IMR-90 (cell line): ENCODE results near the gene ETFB. TPM values are rescaled to one million over a fixed set of nuclear protein-coding genes. Genes with fewer than 3 reads are reported as not detected.

Experiments
- ATAC-seq: fragments of 200-7000 bp; cut with Tn5 transposase; 2 replicates; pipeline ENCODE4 v1.9.1; 2020; ENCODE audit warnings: low read depth, mild to moderate bottlenecking, moderate library complexity
- BruUV-seq: library from RNA; stranded (reverse); fragments of 400-500 nt; replicated peaks from 2 replicates; lab custom pipeline; 2021; lab: Mats Ljungman, UMichigan
- CTCF ChIA-PET: fragments of 300-600 bp; formaldehyde crosslinking; extraction: SDS; loops from one replicate; lab custom pipeline; 2021; ENCODE audit warnings: antibody characterized with exemption; lab: Yijun Ruan, JAX
- POLR2A ChIA-PET: fragments of 300-600 bp; sonication (Branson Sonifier 250); formaldehyde crosslinking; loops from one replicate; lab custom pipeline; 2022; ENCODE audit warnings: antibody characterized with exemption; ENCODE audit not compliant: unreplicated experiment; lab: Charles Lee
- DNase-seq: peaks from one replicate; pipeline ENCODE4 v3.0.0; 2013
- H2AFZ ChIP-seq: replicated peaks from 2 replicates; pipeline ENCODE3; 2013; ENCODE audit warnings: low read length, mild to moderate bottlenecking; ENCODE audit not compliant: poor library complexity
- H2AK5ac ChIP-seq: 2 replicates; pipeline ENCODE4 v1.6.1; 2013; ENCODE audit warnings: low read depth, low read length, inconsistent platforms
- H2AK9ac ChIP-seq: replicated peaks from 2 replicates; pipeline ENCODE3; 2013; ENCODE audit warnings: mild to moderate bottlenecking, low read depth, low read length, moderate library complexity; ENCODE audit not compliant: poor library complexity
- H2BK120ac ChIP-seq: 2 replicates; pipeline ENCODE4 v1.6.1; 2013; ENCODE audit warnings: low read depth, low read length, inconsistent platforms
- H2BK15ac ChIP-seq: 3 replicates; pipeline ENCODE4 v1.6.1; 2013; ENCODE audit warnings: low read depth, low read length, inconsistent platforms
- H2BK20ac ChIP-seq: 2 replicates; pipeline ENCODE4 v1.6.1; 2013; ENCODE audit warnings: low read depth, mild to moderate bottlenecking, inconsistent platforms, low read length, moderate library complexity
- H2BK5ac ChIP-seq: 2 replicates; pipeline ENCODE4 v1.6.1; 2013; ENCODE audit warnings: mild to moderate bottlenecking, low read depth, low read length, inconsistent platforms; ENCODE audit not compliant: poor library complexity, severe bottlenecking
- H3K14ac ChIP-seq: replicated peaks from 2 replicates; pipeline ENCODE4 v1.6.1; 2013; ENCODE audit warnings: low read depth, low read length, inconsistent platforms
- H3K18ac ChIP-seq: 2 replicates; pipeline ENCODE4 v1.6.1; 2013; ENCODE audit warnings: low read depth, low read length, control low read depth
- H3K23ac ChIP-seq: 2 replicates; pipeline ENCODE4 v1.6.1; 2013; ENCODE audit warnings: low read depth, low read length, inconsistent platforms
- H3K27ac ChIP-seq: 2 replicates; pipeline ENCODE4 v1.5.1; 2013; ENCODE audit warnings: mild to moderate bottlenecking, control low read depth, low read length; ENCODE audit not compliant: insufficient read depth
- H3K27me3 ChIP-seq: 2 replicates; pipeline ENCODE4 v1.6.1; 2013; ENCODE audit warnings: low read length; ENCODE audit not compliant: control insufficient read depth, insufficient read depth
- H3K36me3 ChIP-seq: 2 replicates; pipeline ENCODE4 v1.6.1; 2013; ENCODE audit warnings: low read length, mixed read lengths; ENCODE audit not compliant: control insufficient read depth, insufficient read depth
- H3K4ac ChIP-seq: 2 replicates; pipeline ENCODE4 v1.6.1; 2013; ENCODE audit warnings: low read depth, low read length, inconsistent platforms
- H3K4me1 ChIP-seq: 2 replicates; pipeline ENCODE4 v1.6.1; 2013; ENCODE audit warnings: low read length, mixed read lengths; ENCODE audit not compliant: control insufficient read depth, insufficient read depth
- H3K4me2 ChIP-seq: 2 replicates; pipeline ENCODE4 v1.6.1; 2013; ENCODE audit warnings: low read depth, mild to moderate bottlenecking, control low read depth, low read length, moderate library complexity
- H3K4me3 ChIP-seq: 2 replicates; pipeline ENCODE4 v1.5.1; 2013; ENCODE audit warnings: low read depth, mild to moderate bottlenecking, control low read depth, low read length, moderate library complexity; ENCODE audit not compliant: insufficient read depth
- H3K56ac ChIP-seq: 2 replicates; pipeline ENCODE4 v1.6.1; 2013; ENCODE audit warnings: low read length, inconsistent platforms; ENCODE audit not compliant: insufficient read depth; ENCODE audit errors: extremely low read depth
- H3K79me1 ChIP-seq, 2 experiments: 2 replicates each; pipeline ENCODE4 v1.6.1; 2013; ENCODE audit warnings: low read length in 2 of 2, inconsistent platforms in 1 of 2, low read depth in 1 of 2
- H3K9ac ChIP-seq: 2 replicates; pipeline ENCODE4 v1.6.1; 2013; ENCODE audit warnings: low read depth, low read length, control low read depth
- H3K9me1 ChIP-seq: 2 replicates; pipeline ENCODE4 v1.6.1; 2013; ENCODE audit warnings: low read length, inconsistent platforms; ENCODE audit not compliant: insufficient read depth
- H3K9me3 ChIP-seq: 2 replicates; pipeline ENCODE4 v1.6.1; 2013; ENCODE audit warnings: low read length; ENCODE audit not compliant: control insufficient read depth, insufficient read depth
- H4K20me1 ChIP-seq: 2 replicates; pipeline ENCODE4 v1.6.1; 2013; ENCODE audit warnings: low read length, inconsistent platforms; ENCODE audit not compliant: insufficient read depth
- H4K5ac ChIP-seq: 2 replicates; pipeline ENCODE4 v1.6.1; 2013; ENCODE audit warnings: mild to moderate bottlenecking, low read depth, low read length, control low read depth
- H4K8ac ChIP-seq, 2 experiments: 2 replicates each; pipeline ENCODE4 v1.6.1; 2013; ENCODE audit warnings: low read depth in 2 of 2, low read length in 2 of 2, control low read depth in 1 of 2, inconsistent platforms in 1 of 2
- H4K91ac ChIP-seq: 2 replicates; pipeline ENCODE4 v1.6.1; 2013; ENCODE audit warnings: low read depth, low read length, inconsistent platforms; ENCODE audit not compliant: insufficient read depth
- BHLHE40 ChIP-seq: fragments of 150-350 bp; IDR thresholded peaks from 2 replicates; pipeline ENCODE4 v1.6.1; 2016; ENCODE audit warnings: mild to moderate bottlenecking, low read depth, low read length
- CEBPB ChIP-seq: IDR thresholded peaks from 2 replicates; pipeline ENCODE4 v1.6.1; 2012; ENCODE audit warnings: low read depth, low read length, improper control_type of control experiment
- CHD1 ChIP-seq: IDR thresholded peaks from 2 replicates; pipeline ENCODE4 v1.6.1; 2012; ENCODE audit warnings: low read depth, low read length, improper control_type of control experiment
- CTCF ChIP-seq: conservative IDR thresholded peaks from 2 replicates; pipeline ENCODE4 v1.5.1; 2012; ENCODE audit warnings: mild to moderate bottlenecking, low read depth, low read length, improper control_type of control experiment
- ELK1 ChIP-seq: fragments of 150-350 bp; IDR thresholded peaks from 2 replicates; pipeline ENCODE4 v1.6.1; 2016; ENCODE audit warnings: low read depth, mild to moderate bottlenecking, low read length, moderate library complexity, borderline replicate concordance
- FOS ChIP-seq: fragments of 150-350 bp; IDR thresholded peaks from 2 replicates; pipeline ENCODE4 v1.6.1; 2016; ENCODE audit warnings: low read depth, low read length
- MAFK ChIP-seq: IDR thresholded peaks from 2 replicates; pipeline ENCODE4 v1.6.1; 2012; ENCODE audit warnings: low read depth, low read length, improper control_type of control experiment
- MXI1 ChIP-seq: IDR thresholded peaks from 2 replicates; pipeline ENCODE4 v1.6.1; 2012; ENCODE audit warnings: low read depth, mild to moderate bottlenecking, low read length, moderate library complexity, borderline replicate concordance
- NFE2L2 ChIP-seq: fragments of 150-350 bp; IDR thresholded peaks from 2 replicates; pipeline ENCODE4 v1.6.1; 2016; ENCODE audit warnings: low read depth, mild to moderate bottlenecking, low read length
- RAD21 ChIP-seq: IDR thresholded peaks from 2 replicates; pipeline ENCODE4 v1.6.1; 2012; ENCODE audit warnings: low read length, improper control_type of control experiment
- RCOR1 ChIP-seq: IDR thresholded peaks from 2 replicates; pipeline ENCODE4 v1.6.1; 2012; ENCODE audit warnings: mild to moderate bottlenecking, low read length, improper control_type of control experiment; ENCODE audit not compliant: insufficient replicate concordance
- SMC3 ChIP-seq: fragments of 150-350 bp; IDR thresholded peaks from 2 replicates; pipeline ENCODE4 v1.6.1; 2016; ENCODE audit warnings: low read depth, mild to moderate bottlenecking, antibody characterized with exemption, low read length, moderate library complexity
- USF2 ChIP-seq: fragments of 150-350 bp; IDR thresholded peaks from 2 replicates; pipeline ENCODE4 v1.6.1; 2017; ENCODE audit warnings: mild to moderate bottlenecking, antibody characterized with exemption, low read length, low read depth
- WGBS, 2 experiments: methylation state at CpG; one replicate each; pipeline versions ENCODE4 v1.1.5 to v1.1.7; 2013; ENCODE audit warnings: missing lambda C conversion rate in 2 of 2; ENCODE audit not compliant: insufficient read length in 1 of 2; ENCODE audit errors: extremely low coverage in 2 of 2; 5-methylcytosine and 5-hydroxymethylcytosine counted together
- dilution Hi-C: fragments of 300-500 bp; cut with HindIII; formaldehyde crosslinking; loops from one replicate; pipeline ENCODE4 v1.14.3; 2018; ENCODE audit warnings: low sequenced_read_pairs; ENCODE audit not compliant: unreplicated experiment
- in situ Hi-C: fragments of 300-500 bp; cut with MboI; formaldehyde crosslinking; loops from 3 replicates; pipeline ENCODE4 v1.14.3; 2019; ENCODE audit warnings: low sequenced_read_pairs, inconsistent platforms, mixed read lengths
- intact Hi-C: fragments of 100-400 bp; cut with micrococcal nuclease; formaldehyde crosslinking; loops from 2 replicates; pipeline ENCODE4 v1.10.0; 2022
- polyA plus RNA-seq, 3 experiments: library from polyadenylated mRNA; depleted of rRNA; stranded (reverse); fragments of >200 nt; gene quantifications; 2 replicates each; pipeline ENCODE4 v1.2.3, GENCODE V29; 2012; ENCODE audit warnings: low replicate concordance in 1 of 3
- total RNA-seq: library from RNA; depleted of rRNA; stranded (reverse); fragments of >200 nt; gene quantifications from 2 replicates; pipeline ENCODE4 v1.2.3, GENCODE V29; 2012

ETFB gene
- total and polyA plus RNA-seq, 2 of the 4 experiments (the other 2 are of a cell fraction) = 141 to 166 TPM

- Histone ChIP-seq H4K8ac (no peak overlapping the region), H3K18ac (no peak overlapping the region), H3K9ac (no peak overlapping the region), H4K20me1 (peaks cover 3% of the 10 kb centered on the region), H3K9me1 (0 out of 2 replicates have a peak, but pooled peaks cover 2% of the 10 kb centered on the region), H3K56ac (no peak overlapping the region), H3K79me1 (peaks cover 8 to 16% of the 10 kb centered on the region in 2 experiments; a peak in 3 of 4 replicates), H3K14ac (no peak overlapping the region), H2BK15ac (no peak overlapping the region), H4K5ac (no peak overlapping the region), H2BK20ac (no peak overlapping the region), H2AK9ac (no peak overlapping the region), H3K27ac (no peak overlapping the region), H2AFZ (no peak overlapping the region), H3K36me3 (no peaks in the 10 kb centered on the region; the same call in 1 of the 2 replicates), H4K91ac (no peak overlapping the region), H2BK5ac (no peak overlapping the region), H3K9me3 (no peaks in the 10 kb centered on the region), H3K4me1 (peaks cover 10% of the 10 kb centered on the region), H2BK120ac (no peak overlapping the region), H3K4ac (no peak overlapping the region), H3K23ac (no peak overlapping the region), H2AK5ac (no peak overlapping the region), H3K27me3 (no peaks in the 10 kb centered on the region), H3K4me2 (no peak overlapping the region), H3K4me3 (no peak overlapping the region)
- 100% methylated on average over 1 of the region's 7 CpGs; no CpG with 5 or more reads in 1 of the 2 experiments for WGBS, 2 experiments
- in situ Hi-C loops (no loop called here), dilution Hi-C loops (no loop called here), intact Hi-C loops (no loop called here)
- ChIA-PET POLR2A (interaction anchor here (0.6 kb wide), 1 partner anchor 19 kb away, joined by 5 read pairs; no protein-coding TSS in a partner anchor), CTCF (no interaction called here)
- DNase-seq (no peak), ATAC-seq (no peak)
- no TSS peak for BruUV-seq
- no peak for TF ChIP-seq RAD21
- TF ChIP-seq NFE2L2 = no peak
- no peak for TF ChIP-seq CTCF
- no peak for TF ChIP-seq MXI1
- no peak for TF ChIP-seq ELK1
- no peak for TF ChIP-seq CEBPB
- no peak for TF ChIP-seq USF2
- no peak for TF ChIP-seq BHLHE40
- no peak for TF ChIP-seq SMC3
- TF ChIP-seq CHD1 = no peak
- no peak for TF ChIP-seq FOS
- no peak for TF ChIP-seq RCOR1
- no peak for TF ChIP-seq MAFK
These were observed 8.2 kb downstream of the ETFB start for GRCh38 chr19:51357952-51358351.
